H9 (cell line): Measurements from ENCODE around the gene KIRREL3. TPM values are rescaled to one million over a fixed set of nuclear protein-coding genes. Genes with fewer than 3 reads are reported as not detected.

Experiments
- DNase-seq: peaks from one replicate; pipeline ENCODE4 v3.0.0-alpha.2; 2017
- H2AFZ ChIP-seq: one replicate; pipeline ENCODE4 v1.6.1; 2013; ENCODE audit warnings: mild to moderate bottlenecking, low read length, control low read depth, moderate library complexity
- H2AK5ac ChIP-seq: 2 replicates; pipeline ENCODE4 v1.6.1; 2013; ENCODE audit warnings: low read length, control low read depth, mixed read lengths; ENCODE audit not compliant: insufficient read length
- H2BK120ac ChIP-seq: one replicate; pipeline ENCODE4 v1.6.1; 2013; ENCODE audit warnings: low read depth, mild to moderate bottlenecking, low read length, control low read depth, inconsistent platforms; ENCODE audit not compliant: poor library complexity, severe bottlenecking
- H2BK12ac ChIP-seq: 2 replicates; pipeline ENCODE4 v1.6.1; 2013; ENCODE audit warnings: low read length, control low read depth, mixed read lengths, low read depth; ENCODE audit not compliant: insufficient read length
- H2BK15ac ChIP-seq: 2 replicates; pipeline ENCODE4 v1.6.1; 2013; ENCODE audit warnings: low read depth, low read length, control low read depth
- H2BK20ac ChIP-seq: one replicate; pipeline ENCODE4 v1.6.1; 2013; ENCODE audit warnings: low read depth, mild to moderate bottlenecking, low read length, control low read depth, inconsistent platforms; ENCODE audit not compliant: poor library complexity, severe bottlenecking
- H2BK5ac ChIP-seq: 2 replicates; pipeline ENCODE4 v1.6.1; 2013; ENCODE audit warnings: low read length, control low read depth, mixed read lengths; ENCODE audit not compliant: insufficient read length
- H3K14ac ChIP-seq: 2 replicates; pipeline ENCODE4 v1.6.1; 2013; ENCODE audit warnings: low read length, control low read depth; ENCODE audit not compliant: insufficient read depth
- H3K18ac ChIP-seq: 2 replicates; pipeline ENCODE4 v1.6.1; 2013; ENCODE audit warnings: low read depth, mild to moderate bottlenecking, mixed read lengths, low read length, control low read depth; ENCODE audit not compliant: insufficient read length
- H3K23ac ChIP-seq: 2 replicates; pipeline ENCODE4 v1.6.1; 2013; ENCODE audit warnings: low read length, control low read depth, mixed read lengths, low read depth; ENCODE audit not compliant: insufficient read length
- H3K23me2 ChIP-seq: 2 replicates; pipeline ENCODE4 v1.6.1; 2013; ENCODE audit warnings: low read depth, mild to moderate bottlenecking, mixed read lengths, low read length, control low read depth; ENCODE audit not compliant: insufficient read length, poor library complexity, severe bottlenecking
- H3K27ac ChIP-seq: 2 replicates; pipeline ENCODE4 v1.5.1; 2013; ENCODE audit warnings: low read length, control low read depth, mixed read lengths, low read depth; ENCODE audit not compliant: insufficient read length
- H3K27me3 ChIP-seq: 2 replicates; pipeline ENCODE4 v1.6.1; 2013; ENCODE audit warnings: low read length, control low read depth, inconsistent platforms; ENCODE audit not compliant: insufficient read depth
- H3K4ac ChIP-seq: 2 replicates; pipeline ENCODE4 v1.6.1; 2013; ENCODE audit warnings: low read depth, mild to moderate bottlenecking, control low read depth, inconsistent platforms, low read length, moderate library complexity
- H3K4me1 ChIP-seq: 2 replicates; pipeline ENCODE4 v1.6.1; 2013; ENCODE audit warnings: low read length, control low read depth, inconsistent platforms; ENCODE audit not compliant: insufficient read depth
- H3K4me2 ChIP-seq: 2 replicates; pipeline ENCODE4 v1.6.1; 2013; ENCODE audit warnings: low read length, control low read depth, mixed read lengths; ENCODE audit not compliant: insufficient read length, insufficient read depth
- H3K56ac ChIP-seq: 2 replicates; pipeline ENCODE4 v1.6.1; 2013; ENCODE audit warnings: low read depth, mild to moderate bottlenecking, mixed read lengths, low read length, control low read depth; ENCODE audit not compliant: insufficient read length
- H3K79me1 ChIP-seq: 2 replicates; pipeline ENCODE4 v1.6.1; 2013; ENCODE audit warnings: low read depth, mild to moderate bottlenecking, moderate library complexity, low read length, control low read depth, inconsistent platforms; ENCODE audit not compliant: insufficient read depth, poor library complexity, severe bottlenecking
- H3K79me2 ChIP-seq: 2 replicates; pipeline ENCODE4 v1.6.1; 2013; ENCODE audit warnings: low read length, control low read depth, inconsistent platforms; ENCODE audit not compliant: insufficient read depth
- H3K9ac ChIP-seq: 2 replicates; pipeline ENCODE4 v1.6.1; 2013; ENCODE audit warnings: low read length, control low read depth, mixed read lengths; ENCODE audit not compliant: insufficient read length; ENCODE audit errors: extremely low read depth
- H3K9me3 ChIP-seq: one replicate; pipeline ENCODE4 v1.6.1; 2013; ENCODE audit warnings: low read depth, low read length, inconsistent platforms; ENCODE audit not compliant: control insufficient read depth
- H3T11ph ChIP-seq: one replicate; pipeline ENCODE4 v1.6.1; 2013; ENCODE audit warnings: mild to moderate bottlenecking, low read length, control low read depth, inconsistent platforms
- H4K20me1 ChIP-seq: one replicate; pipeline ENCODE4 v1.6.1; 2013; ENCODE audit not compliant: control insufficient read depth, insufficient read length, insufficient read depth
- H4K5ac ChIP-seq: 2 replicates; pipeline ENCODE4 v1.6.1; 2013; ENCODE audit warnings: low read depth, mild to moderate bottlenecking, mixed read lengths, low read length, control low read depth; ENCODE audit not compliant: insufficient read length
- H4K8ac ChIP-seq: replicated peaks from 2 replicates; pipeline ENCODE4 v1.6.1; 2013; ENCODE audit warnings: low read length, control low read depth, mixed read lengths, low read depth; ENCODE audit not compliant: insufficient read length
- H4K91ac ChIP-seq: 2 replicates; pipeline ENCODE4 v1.6.1; 2013; ENCODE audit warnings: low read depth, mild to moderate bottlenecking, moderate library complexity, mixed read lengths, low read length, control low read depth; ENCODE audit not compliant: insufficient read length
- H3K27ac Mint-ChIP-seq, 3 experiments: 2 replicates in 2 of 3; 3 replicates in 1 of 3; pipeline ENCODE4 v1.8.0; 2020 to 2021; ENCODE audit warnings: mixed read lengths in 3 of 3, mild to moderate bottlenecking in 1 of 3, moderate library complexity in 1 of 3
- H3K27me3 Mint-ChIP-seq: 2 replicates; pipeline ENCODE4 v1.8.0; 2021; ENCODE audit warnings: low read depth, mild to moderate bottlenecking, moderate library complexity, mixed read lengths
- H3K36me3 Mint-ChIP-seq, 3 experiments: 2 replicates in 2 of 3; 3 replicates in 1 of 3; pipeline ENCODE4 v1.8.0; 2020 to 2021; ENCODE audit warnings: low read depth in 3 of 3, mixed read lengths in 3 of 3; ENCODE audit not compliant: insufficient read depth in 1 of 3
- H3K4me1 Mint-ChIP-seq, 2 experiments: 2 replicates each; pipeline ENCODE4 v1.8.0; 2020; ENCODE audit warnings: mixed read lengths in 2 of 2
- H3K4me3 Mint-ChIP-seq, 2 experiments: 2 replicates in 1 of 2; 3 replicates in 1 of 2; pipeline ENCODE4 v1.8.0; 2020 to 2021; ENCODE audit warnings: mild to moderate bottlenecking in 2 of 2, mixed read lengths in 2 of 2, moderate library complexity in 1 of 2
- H3K9me3 Mint-ChIP-seq, 2 experiments: 2 replicates in 1 of 2; 3 replicates in 1 of 2; pipeline ENCODE4 v1.8.0; 2020; ENCODE audit warnings: mild to moderate bottlenecking in 2 of 2, mixed read lengths in 2 of 2, moderate library complexity in 1 of 2
- WGBS: extraction: QIAGEN DNeasy Blood & Tissue Kit; methylation state at CpG from one replicate; pipeline ENCODE4 v1.1.7; 2013; ENCODE audit warnings: missing lambda C conversion rate, low lambda C conversion rate, mixed read lengths; ENCODE audit not compliant: insufficient read length; ENCODE audit errors: extremely low coverage; 5-methylcytosine and 5-hydroxymethylcytosine counted together
- total RNA-seq: library from RNA; stranded (reverse); gene quantifications from 2 replicates; pipeline ENCODE4 v1.2.1, GENCODE V29; 2021
- TF ChIP-seq, protein P1 (sequence below): fragments of 200-600 bp; sonication (generic); conservative IDR thresholded peaks from 3 replicates; pipeline ENCODE4 v1.8.0; 2021; ENCODE audit warnings: antibody characterized with exemption, mild to moderate bottlenecking

Gene KIRREL3
- total RNA-seq, 1 experiment from 2014 or later = 0.17 TPM

DNA sequence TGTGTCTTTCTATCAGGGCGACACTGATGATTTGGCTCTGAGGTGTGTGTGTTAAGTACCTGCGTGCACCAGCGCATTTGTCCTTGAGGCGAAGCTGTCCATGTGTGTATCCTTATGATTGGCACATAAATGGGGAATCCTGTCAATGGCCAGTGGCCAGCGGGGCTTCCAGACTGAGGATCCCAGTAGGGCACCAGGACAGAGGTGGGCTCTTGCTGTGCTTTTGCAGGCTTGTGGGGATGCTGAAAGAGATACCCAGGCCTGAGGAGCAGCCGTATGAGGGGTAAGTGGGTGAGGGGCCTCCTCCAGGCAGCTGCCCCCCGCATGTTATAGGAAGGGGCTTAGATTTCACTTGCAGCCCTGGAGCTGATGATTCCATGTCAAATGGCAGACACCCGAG lies 488.3 kb downstream of the KIRREL3 start:
- Histone ChIP-seq H2BK12ac (no peak overlapping the region), H3K4ac (no peak overlapping the region), H2BK15ac (no peak overlapping the region), H3K23me2 (no peaks in the 10 kb centered on the region), H3K23ac (no peak overlapping the region), H3K4me2 (no peak overlapping the region), H3K4me1 (no peaks in the 10 kb centered on the region), H3K27ac (no peak overlapping the region), H3K14ac (no peak overlapping the region), H2BK120ac (no peak overlapping the region), H3K27me3 (no peaks in the 10 kb centered on the region), H4K20me1 (no peaks in the 10 kb centered on the region), H4K91ac (no peak overlapping the region), H3K79me1 (no peaks in the 10 kb centered on the region), H3T11ph (no peak overlapping the region), H3K18ac (no peak overlapping the region), H3K9me3 (no peaks in the 10 kb centered on the region), H2AFZ (no peak overlapping the region), H2BK5ac (no peak overlapping the region), H3K56ac (no peak overlapping the region), H4K5ac (no peak overlapping the region), H4K8ac (no peak overlapping the region), H2AK5ac (no peak overlapping the region), H3K9ac (no peak overlapping the region), H3K79me2 (no peaks in the 10 kb centered on the region), H2BK20ac (no peak overlapping the region)
- H3K4me1 Mint-ChIP-seq = peaks cover 0 to 7% of the 10 kb centered on the region in 2 experiments; a peak in 2 of 4 replicates
- H3K36me3 Mint-ChIP-seq = no peaks in the 10 kb centered on the region
- peaks cover 0 to 2% of the 10 kb centered on the region in 2 experiments; a peak in 2 of 5 replicates for H3K9me3 Mint-ChIP-seq
- no CpG with 5 or more reads among the region's 8 CpGs for WGBS
- TF ChIP-seq, protein P1, sequence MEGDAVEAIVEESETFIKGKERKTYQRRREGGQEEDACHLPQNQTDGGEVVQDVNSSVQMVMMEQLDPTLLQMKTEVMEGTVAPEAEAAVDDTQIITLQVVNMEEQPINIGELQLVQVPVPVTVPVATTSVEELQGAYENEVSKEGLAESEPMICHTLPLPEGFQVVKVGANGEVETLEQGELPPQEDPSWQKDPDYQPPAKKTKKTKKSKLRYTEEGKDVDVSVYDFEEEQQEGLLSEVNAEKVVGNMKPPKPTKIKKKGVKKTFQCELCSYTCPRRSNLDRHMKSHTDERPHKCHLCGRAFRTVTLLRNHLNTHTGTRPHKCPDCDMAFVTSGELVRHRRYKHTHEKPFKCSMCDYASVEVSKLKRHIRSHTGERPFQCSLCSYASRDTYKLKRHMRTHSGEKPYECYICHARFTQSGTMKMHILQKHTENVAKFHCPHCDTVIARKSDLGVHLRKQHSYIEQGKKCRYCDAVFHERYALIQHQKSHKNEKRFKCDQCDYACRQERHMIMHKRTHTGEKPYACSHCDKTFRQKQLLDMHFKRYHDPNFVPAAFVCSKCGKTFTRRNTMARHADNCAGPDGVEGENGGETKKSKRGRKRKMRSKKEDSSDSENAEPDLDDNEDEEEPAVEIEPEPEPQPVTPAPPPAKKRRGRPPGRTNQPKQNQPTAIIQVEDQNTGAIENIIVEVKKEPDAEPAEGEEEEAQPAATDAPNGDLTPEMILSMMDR = no peak
- no peak for DNase-seq
- no peak overlapping the region; a peak in 1 of 5 replicates for H3K4me3 Mint-ChIP-seq
- H3K27me3 Mint-ChIP-seq = peaks cover 22% of the 10 kb centered on the region
- H3K27ac Mint-ChIP-seq = peak overlapping the region in 1 of 3 experiments; percentile 52; a peak in 2 of 7 replicates
